K562 (cell line): ENCODE results near the gene UBE2L3. TPM values are rescaled to one million over a fixed set of nuclear protein-coding genes. Genes with fewer than 3 reads are reported as not detected.

ENCODE experiments used
- BCL6 ChIP-seq: fragments of 250-450 bp; sonication (Bioruptor Pico); IDR thresholded peaks from 2 replicates; pipeline ENCODE4 v1.4.0; 2020
- CHCHD3 ChIP-seq: fragments of 250-450 bp; sonication (Bioruptor Pico); IDR thresholded peaks from 2 replicates; pipeline ENCODE4 v2.1.2; 2022; ENCODE audit warnings: mild to moderate bottlenecking
- HDGF ChIP-seq: fragments of 450-650 bp; IDR thresholded peaks from 2 replicates; pipeline ENCODE4 v1.6.1; 2016
- HNRNPL ChIP-seq: fragments of 200-400 bp; formaldehyde crosslinking; IDR thresholded peaks from 2 replicates; pipeline ENCODE4 v1.6.1; 2017; ENCODE audit warnings: low read depth, mild to moderate bottlenecking, low read length
- MBD2 ChIP-seq: sonication (generic); IDR thresholded peaks from 2 replicates; pipeline ENCODE4 v1.6.1; 2016; ENCODE audit warnings: low read depth, borderline replicate concordance
- MTA3 ChIP-seq: fragments of 450-650 bp; formaldehyde crosslinking; IDR thresholded peaks from 2 replicates; pipeline ENCODE4 v1.6.1; 2017; ENCODE audit warnings: mild to moderate bottlenecking, borderline replicate concordance
- NR1H2 ChIP-seq: sonication (generic); formaldehyde crosslinking; IDR thresholded peaks from 2 replicates; pipeline ENCODE4 v1.4.0; 2020; ENCODE audit warnings: mild to moderate bottlenecking, missing genetic modification reagents
- POLR2B ChIP-seq: fragments of 450-650 bp; IDR thresholded peaks from 2 replicates; pipeline ENCODE4 v1.6.1; 2018; ENCODE audit warnings: low read depth; ENCODE audit not compliant: partially characterized antibody
- RBFOX2 ChIP-seq: fragments of 200-400 bp; formaldehyde crosslinking; IDR thresholded peaks from 2 replicates; pipeline ENCODE4 v1.6.1; 2017; ENCODE audit warnings: low read depth, mild to moderate bottlenecking, low read length, moderate library complexity
- SMARCA5 ChIP-seq: fragments of 450-650 bp; IDR thresholded peaks from 2 replicates; pipeline ENCODE4 v1.6.1; 2016
- SNIP1 ChIP-seq: fragments of 450-650 bp; IDR thresholded peaks from 2 replicates; pipeline ENCODE4 v1.7.1; 2017; ENCODE audit warnings: low read depth, mild to moderate bottlenecking
- TGIF2 ChIP-seq: sonication (generic); formaldehyde crosslinking; IDR thresholded peaks from 2 replicates; pipeline ENCODE4 v1.8.1; 2022; ENCODE audit warnings: mild to moderate bottlenecking, missing genetic modification reagents, moderate library complexity
- ZC3H4 ChIP-seq: sonication (generic); formaldehyde crosslinking; IDR thresholded peaks from 2 replicates; pipeline ENCODE4 v1.9.0; 2021; ENCODE audit warnings: missing genetic modification reagents, borderline replicate concordance
- ZNF3 ChIP-seq: fragments of 250-450 bp; sonication (Bioruptor Pico); IDR thresholded peaks from 2 replicates; pipeline ENCODE4 v1.5.0; 2021; ENCODE audit warnings: mild to moderate bottlenecking, moderate library complexity
- ZNF507 ChIP-seq: conservative IDR thresholded peaks from 2 replicates; pipeline ENCODE4 v1.6.1; 2017; ENCODE audit warnings: missing genetic modification characterization, missing compliant biosample characterization
- polyA plus RNA-seq, 8 experiments: library from polyadenylated mRNA; depleted of rRNA in 4 of 8; stranded (reverse) in 5 of 8; unstranded in 3 of 8; fragments of >200 nt; fragmentation: Nextera tagmentation in 2 of 8; fragmentation: Illumina TruSeq in 1 of 8; extraction: Ambion mirVana in 2 of 8; extraction: Trizol in 1 of 8; gene quantifications; 2 replicates each; pipeline versions ENCODE4 v1.2.1 to v1.2.3, GENCODE V29; 2011 to 2014; ENCODE audit warnings: inconsistent platforms in 1 of 8, missing spikeins in 1 of 8
- total RNA-seq, 7 experiments: library from RNA; depleted of rRNA in 6 of 7; stranded (reverse); fragments of >200 nt in 6 of 7; fragmentation: Illumina TruSeq in 2 of 7; extraction: Trizol in 2 of 7; gene quantifications; 2 replicates each; pipeline versions ENCODE4 v1.2.1 to v1.2.3, GENCODE V29; 2011 to 2021; ENCODE audit warnings: low replicate concordance in 1 of 7
- TF ChIP-seq, protein P1 (sequence below), 2 experiments: fragments of 450-650 bp in 1 of 2; IDR thresholded peaks; 2 replicates each; pipeline ENCODE4 v1.6.1; 2011 to 2017; ENCODE audit warnings: low read depth in 2 of 2, antibody characterized with exemption in 1 of 2, borderline replicate concordance in 1 of 2, low read length in 1 of 2, mild to moderate bottlenecking in 1 of 2, mixed read lengths in 1 of 2; ENCODE audit not compliant: control insufficient read depth in 1 of 2
- TF ChIP-seq, protein P2 (sequence below): fragments of 250-450 bp; sonication (Bioruptor Pico); IDR thresholded peaks from 2 replicates; pipeline ENCODE4 v1.5.1; 2021; ENCODE audit warnings: mild to moderate bottlenecking
- TF ChIP-seq, protein P3 (sequence below): fragments of 200-800 bp; sonication (Bioruptor generic); IDR thresholded peaks from 2 replicates; pipeline ENCODE4 v1.6.1; 2017; ENCODE audit warnings: missing genetic modification characterization, missing compliant biosample characterization
- TF ChIP-seq, protein P4 (sequence below): fragments of 250-450 bp; sonication (Bioruptor Pico); IDR thresholded peaks from 2 replicates; pipeline ENCODE4 v1.4.0; 2020; ENCODE audit warnings: mild to moderate bottlenecking, moderate library complexity, borderline replicate concordance

Gene UBE2L3
- total and polyA plus RNA-seq, 9 of the 15 experiments (the other 6 are each of a cell fraction or from before 2014, with no cell fraction given) = 215 to 625 (median 285) TPM

DNA sequence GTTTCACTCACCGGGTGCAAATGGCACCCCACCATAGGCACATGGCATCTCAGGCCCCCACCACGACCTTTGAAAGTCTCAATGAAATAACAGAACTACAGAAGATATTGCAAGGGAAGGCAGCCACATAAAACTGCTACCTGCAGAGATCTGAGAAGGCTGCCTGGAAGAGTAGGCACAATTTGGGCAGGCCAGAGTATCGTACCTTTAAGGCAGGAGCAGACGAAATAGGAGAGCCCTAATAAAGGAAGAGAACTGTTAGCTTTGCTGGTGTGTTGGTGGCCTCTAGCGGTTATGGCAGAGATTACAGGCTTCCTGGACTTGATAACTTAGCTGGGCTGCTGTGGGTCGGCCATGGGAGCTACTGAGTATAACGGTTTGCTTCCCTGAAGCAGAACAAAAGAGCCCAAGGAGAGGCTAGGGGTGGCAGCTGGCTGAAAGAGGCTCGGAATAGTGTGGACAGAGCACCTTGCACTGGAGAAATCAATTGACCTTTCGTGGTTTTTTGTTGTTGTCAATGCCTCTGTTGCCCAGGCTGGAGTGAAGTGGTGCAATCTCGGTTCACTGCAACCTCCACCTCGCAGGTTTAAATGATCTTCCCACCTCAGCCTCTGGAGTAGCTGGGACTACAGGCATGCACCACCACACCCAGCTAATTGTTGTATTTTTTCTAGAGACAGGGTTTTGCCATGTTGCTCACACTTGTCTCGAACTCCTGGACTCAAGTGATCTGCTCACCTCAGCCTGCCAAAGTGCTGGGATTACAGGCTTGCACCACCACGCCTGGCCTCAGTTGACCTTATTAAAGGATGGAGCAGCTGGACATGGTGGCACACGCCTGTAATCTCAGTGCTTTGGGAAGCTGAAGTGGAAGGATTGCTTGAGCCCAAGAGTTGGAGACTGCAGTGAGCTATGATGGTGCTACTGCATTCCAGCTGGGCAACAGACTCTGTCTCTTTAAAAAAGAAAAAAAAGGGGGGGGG lies 79.4 kb downstream of the UBE2L3 start (continued):
- TF ChIP-seq, protein P1, sequence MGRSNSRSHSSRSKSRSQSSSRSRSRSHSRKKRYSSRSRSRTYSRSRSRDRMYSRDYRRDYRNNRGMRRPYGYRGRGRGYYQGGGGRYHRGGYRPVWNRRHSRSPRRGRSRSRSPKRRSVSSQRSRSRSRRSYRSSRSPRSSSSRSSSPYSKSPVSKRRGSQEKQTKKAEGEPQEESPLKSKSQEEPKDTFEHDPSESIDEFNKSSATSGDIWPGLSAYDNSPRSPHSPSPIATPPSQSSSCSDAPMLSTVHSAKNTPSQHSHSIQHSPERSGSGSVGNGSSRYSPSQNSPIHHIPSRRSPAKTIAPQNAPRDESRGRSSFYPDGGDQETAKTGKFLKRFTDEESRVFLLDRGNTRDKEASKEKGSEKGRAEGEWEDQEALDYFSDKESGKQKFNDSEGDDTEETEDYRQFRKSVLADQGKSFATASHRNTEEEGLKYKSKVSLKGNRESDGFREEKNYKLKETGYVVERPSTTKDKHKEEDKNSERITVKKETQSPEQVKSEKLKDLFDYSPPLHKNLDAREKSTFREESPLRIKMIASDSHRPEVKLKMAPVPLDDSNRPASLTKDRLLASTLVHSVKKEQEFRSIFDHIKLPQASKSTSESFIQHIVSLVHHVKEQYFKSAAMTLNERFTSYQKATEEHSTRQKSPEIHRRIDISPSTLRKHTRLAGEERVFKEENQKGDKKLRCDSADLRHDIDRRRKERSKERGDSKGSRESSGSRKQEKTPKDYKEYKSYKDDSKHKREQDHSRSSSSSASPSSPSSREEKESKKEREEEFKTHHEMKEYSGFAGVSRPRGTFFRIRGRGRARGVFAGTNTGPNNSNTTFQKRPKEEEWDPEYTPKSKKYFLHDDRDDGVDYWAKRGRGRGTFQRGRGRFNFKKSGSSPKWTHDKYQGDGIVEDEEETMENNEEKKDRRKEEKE (IDR thresholded peaks at IDR 0.05; ENCODE audit: borderline replicate concordance in 1 of 2, control insufficient read depth in 1 of 2, low read depth in 2 of 2, low read length in 1 of 2) = no peak
- TF ChIP-seq, protein P2, sequence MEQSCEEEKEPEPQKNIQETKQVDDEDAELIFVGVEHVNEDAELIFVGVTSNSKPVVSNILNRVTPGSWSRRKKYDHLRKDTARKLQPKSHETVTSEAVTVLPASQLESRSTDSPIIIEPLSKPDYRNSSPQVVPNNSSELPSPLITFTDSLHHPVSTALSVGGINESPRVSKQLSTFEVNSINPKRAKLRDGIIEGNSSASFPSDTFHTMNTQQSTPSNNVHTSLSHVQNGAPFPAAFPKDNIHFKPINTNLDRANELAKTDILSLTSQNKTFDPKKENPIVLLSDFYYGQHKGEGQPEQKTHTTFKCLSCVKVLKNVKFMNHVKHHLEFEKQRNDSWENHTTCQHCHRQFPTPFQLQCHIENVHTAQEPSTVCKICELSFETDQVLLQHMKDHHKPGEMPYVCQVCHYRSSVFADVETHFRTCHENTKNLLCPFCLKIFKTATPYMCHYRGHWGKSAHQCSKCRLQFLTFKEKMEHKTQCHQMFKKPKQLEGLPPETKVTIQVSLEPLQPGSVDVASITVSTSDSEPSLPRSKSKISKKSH (CRISPR knock-in tag) = no peak
- TF ChIP-seq POLR2B (no peak), ZNF507 (tag) (no peak), SNIP1 (no peak), MBD2 (no peak), ZNF3 (CRISPR knock-in tag) (no peak), ZC3H4 (CRISPR knock-in tag) (no peak), SMARCA5 (no peak), RBFOX2 (no peak), HNRNPL (no peak), MTA3 (no peak), NR1H2 (CRISPR knock-in tag) (no peak), BCL6 (CRISPR knock-in tag) (no peak), CHCHD3 (CRISPR knock-in tag) (no peak), TGIF2 (CRISPR knock-in tag) (no peak), HDGF (no peak)
- TF ChIP-seq, protein P3, sequence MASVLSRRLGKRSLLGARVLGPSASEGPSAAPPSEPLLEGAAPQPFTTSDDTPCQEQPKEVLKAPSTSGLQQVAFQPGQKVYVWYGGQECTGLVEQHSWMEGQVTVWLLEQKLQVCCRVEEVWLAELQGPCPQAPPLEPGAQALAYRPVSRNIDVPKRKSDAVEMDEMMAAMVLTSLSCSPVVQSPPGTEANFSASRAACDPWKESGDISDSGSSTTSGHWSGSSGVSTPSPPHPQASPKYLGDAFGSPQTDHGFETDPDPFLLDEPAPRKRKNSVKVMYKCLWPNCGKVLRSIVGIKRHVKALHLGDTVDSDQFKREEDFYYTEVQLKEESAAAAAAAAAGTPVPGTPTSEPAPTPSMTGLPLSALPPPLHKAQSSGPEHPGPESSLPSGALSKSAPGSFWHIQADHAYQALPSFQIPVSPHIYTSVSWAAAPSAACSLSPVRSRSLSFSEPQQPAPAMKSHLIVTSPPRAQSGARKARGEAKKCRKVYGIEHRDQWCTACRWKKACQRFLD = no peak
- TF ChIP-seq, protein P4, sequence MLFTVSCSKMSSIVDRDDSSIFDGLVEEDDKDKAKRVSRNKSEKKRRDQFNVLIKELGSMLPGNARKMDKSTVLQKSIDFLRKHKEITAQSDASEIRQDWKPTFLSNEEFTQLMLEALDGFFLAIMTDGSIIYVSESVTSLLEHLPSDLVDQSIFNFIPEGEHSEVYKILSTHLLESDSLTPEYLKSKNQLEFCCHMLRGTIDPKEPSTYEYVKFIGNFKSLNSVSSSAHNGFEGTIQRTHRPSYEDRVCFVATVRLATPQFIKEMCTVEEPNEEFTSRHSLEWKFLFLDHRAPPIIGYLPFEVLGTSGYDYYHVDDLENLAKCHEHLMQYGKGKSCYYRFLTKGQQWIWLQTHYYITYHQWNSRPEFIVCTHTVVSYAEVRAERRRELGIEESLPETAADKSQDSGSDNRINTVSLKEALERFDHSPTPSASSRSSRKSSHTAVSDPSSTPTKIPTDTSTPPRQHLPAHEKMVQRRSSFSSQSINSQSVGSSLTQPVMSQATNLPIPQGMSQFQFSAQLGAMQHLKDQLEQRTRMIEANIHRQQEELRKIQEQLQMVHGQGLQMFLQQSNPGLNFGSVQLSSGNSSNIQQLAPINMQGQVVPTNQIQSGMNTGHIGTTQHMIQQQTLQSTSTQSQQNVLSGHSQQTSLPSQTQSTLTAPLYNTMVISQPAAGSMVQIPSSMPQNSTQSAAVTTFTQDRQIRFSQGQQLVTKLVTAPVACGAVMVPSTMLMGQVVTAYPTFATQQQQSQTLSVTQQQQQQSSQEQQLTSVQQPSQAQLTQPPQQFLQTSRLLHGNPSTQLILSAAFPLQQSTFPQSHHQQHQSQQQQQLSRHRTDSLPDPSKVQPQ (CRISPR knock-in tag) = no peak
